Ureter (tissue), 1 donor: ENCODE measurements around the gene ACTL7A. TPM values are rescaled to one million over a fixed set of nuclear protein-coding genes. Genes with fewer than 3 reads are reported as not detected.
"Not testable (repeated sequence)": the region's sequence is repeated elsewhere in the genome, so short reads cannot be mapped to it uniquely, and the experiment has no call there.

Source experiments
- DNase-seq: peaks from one replicate; pipeline ENCODE4 v3.0.0-alpha.2; 2020; ENCODE audit warnings: low spot score
- total RNA-seq: library from RNA; stranded (reverse); gene quantifications from one replicate; pipeline ENCODE4 v1.2.4, GENCODE V29; 2023
- donor health status: DM: yes; HTN: yes; CAD: no.

ACTL7A gene
- not detected for total RNA-seq

DNA sequence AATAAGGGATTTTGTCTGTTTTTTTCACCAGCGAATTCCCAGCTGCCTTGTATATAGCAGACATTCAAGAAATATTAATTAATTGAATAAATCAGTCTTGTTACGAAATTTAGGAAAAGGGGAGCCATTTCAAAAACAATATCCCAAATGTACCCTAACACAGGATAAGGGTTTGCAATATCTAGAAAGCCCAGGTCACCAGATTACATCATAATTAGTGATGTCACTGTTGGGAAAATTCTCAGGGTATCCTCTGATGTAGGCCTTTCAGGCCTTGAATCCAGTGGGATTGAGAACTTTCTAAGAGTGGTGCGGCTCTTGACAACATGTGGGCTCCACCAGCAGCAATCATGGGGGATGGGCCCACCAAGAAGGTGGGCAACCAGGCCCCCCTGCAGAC is at the start of gene ACTL7A:
Gene ACTL7A (plus strand): TSS at position 270 of the 400 bp plus-strand sequence. CDS start 57 bp downstream, at position 327.
- no peak for DNase-seq

DNA sequence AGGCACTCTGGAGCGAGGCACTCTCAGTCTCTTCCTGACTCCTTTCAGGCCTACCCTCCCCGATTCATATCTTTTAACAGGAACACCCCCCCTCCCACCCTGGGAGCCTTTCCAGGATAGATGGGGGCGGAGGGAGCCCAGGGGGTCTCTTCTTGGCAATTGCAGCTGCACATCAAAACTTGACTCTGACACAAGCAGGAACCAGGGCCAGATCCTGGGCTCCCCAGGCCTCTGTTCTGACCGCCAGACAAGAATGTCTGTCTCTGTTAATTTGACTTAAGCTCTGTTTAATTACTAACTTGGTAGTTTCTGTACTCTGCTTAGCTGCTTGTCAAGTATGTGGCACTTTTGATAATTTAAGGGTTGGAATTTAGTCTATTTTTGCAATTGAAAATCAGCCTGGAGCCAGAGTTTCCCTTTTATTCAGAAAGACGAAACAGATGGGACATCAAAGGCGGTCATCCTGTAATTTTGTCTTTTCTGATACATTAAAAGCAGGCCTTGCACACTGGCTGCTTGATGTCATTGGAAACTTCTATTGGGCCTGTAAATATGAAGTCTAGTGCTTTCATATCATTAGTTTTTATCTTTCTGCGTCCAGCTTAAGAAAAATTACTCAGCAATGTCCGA is 49.6 kb upstream of the ACTL7A start:
- DNase-seq = no peak

- no peak for DNase-seq
Observed at GRCh38 chr9:108813951-108814601, 48.0 kb upstream of the ACTL7A start.

DNA sequence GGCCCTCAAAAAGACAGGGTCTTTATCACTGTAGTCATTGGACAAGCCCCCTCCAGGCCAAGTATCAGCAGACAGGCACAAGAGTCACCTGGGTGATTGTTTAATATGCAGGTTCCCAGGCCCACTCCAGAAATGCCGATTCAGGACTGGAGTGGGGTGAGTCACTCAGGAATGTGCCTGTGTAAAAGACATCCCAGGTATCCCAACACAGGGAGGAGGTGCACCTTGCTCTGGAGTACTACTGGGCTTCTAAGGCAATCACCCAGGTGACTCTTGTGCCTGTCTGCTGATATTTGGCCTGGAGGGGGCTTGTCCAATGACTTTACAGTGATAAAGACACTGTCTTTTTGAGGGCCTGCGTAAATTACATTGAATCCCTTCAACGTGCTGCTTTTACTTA is 46.9 kb upstream of the ACTL7A start:
- DNase-seq = no peak

GRCh38 chr9:108816037-108816436 is 46.0 kb upstream of the ACTL7A start:
- DNase-seq = no peak

DNA sequence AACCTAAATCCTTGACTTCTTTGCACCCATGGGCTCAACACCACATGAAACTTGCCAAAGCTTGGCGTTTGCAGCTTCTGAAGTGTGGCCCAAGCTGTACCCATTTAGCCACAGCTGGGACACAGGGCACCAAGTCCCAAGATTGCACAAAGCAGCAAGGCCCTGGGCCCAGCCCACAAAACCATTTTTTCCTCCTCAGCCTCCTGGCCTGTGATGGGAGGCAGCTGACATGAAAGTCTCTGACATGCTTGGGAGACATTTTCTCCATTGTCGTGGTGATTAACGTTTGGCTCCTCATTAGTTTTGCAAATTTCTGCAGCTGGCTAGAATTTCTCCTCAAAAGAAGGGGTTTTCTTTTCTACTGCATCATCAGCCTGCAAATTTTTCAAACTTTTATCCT is 38.2 kb upstream of the ACTL7A start:
- no peak for DNase-seq

- DNase-seq = no peak
Observed at GRCh38 chr9:108830272-108830671, 31.8 kb upstream of the ACTL7A start.

- no peak for DNase-seq
Observed at GRCh38 chr9:108831496-108832178, 30.4 kb upstream of the ACTL7A start.

GRCh38 chr9:108832179-108832500 is 29.9 kb upstream of the ACTL7A start:
- no peak for DNase-seq

GRCh38 chr9:108834959-108835665 is 27.0 kb upstream of the ACTL7A start:
- no peak for DNase-seq

GRCh38 chr9:108835831-108836230 is 26.2 kb upstream of the ACTL7A start:
- DNase-seq = no peak

DNA sequence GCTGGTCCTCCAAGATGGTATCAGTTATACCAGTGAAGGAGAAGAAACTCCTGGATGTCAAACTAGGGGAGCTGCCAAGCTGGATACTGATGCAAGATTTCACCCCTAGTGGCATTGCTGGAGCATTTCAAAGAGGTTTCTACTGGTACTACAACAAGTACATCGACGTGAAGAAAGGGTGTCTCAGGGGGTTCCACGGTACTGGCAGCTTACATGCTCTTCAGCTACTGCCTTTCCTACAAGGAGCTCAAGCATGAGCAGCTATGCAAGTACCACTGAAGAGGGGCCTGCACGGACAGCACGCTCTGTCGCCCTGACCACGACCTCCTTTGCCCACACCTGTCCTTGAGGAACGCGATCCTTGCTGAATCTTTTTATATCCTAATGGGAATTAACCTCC is 25.7 kb upstream of the ACTL7A start:
- no peak for DNase-seq

DNA sequence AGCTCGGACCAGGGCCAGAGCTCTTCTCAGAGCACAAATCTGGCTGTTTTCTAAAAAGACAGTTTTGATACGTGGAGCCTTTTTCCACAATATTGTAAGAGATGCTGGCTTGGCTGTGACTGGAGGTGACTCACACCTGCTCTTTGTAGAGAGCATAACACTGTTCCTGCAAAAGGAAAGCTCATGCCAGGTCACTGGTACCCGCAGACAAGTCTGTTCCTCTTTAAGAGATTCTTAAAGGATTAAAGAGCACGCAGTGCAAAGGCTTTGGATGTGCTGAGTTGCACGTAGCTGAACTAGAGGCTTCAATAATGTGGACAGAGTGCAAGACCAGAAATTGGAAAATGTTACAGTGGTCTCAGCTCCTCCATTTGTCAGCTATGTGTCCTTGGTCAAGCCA is 25.3 kb upstream of the ACTL7A start:
- no peak for DNase-seq

DNA sequence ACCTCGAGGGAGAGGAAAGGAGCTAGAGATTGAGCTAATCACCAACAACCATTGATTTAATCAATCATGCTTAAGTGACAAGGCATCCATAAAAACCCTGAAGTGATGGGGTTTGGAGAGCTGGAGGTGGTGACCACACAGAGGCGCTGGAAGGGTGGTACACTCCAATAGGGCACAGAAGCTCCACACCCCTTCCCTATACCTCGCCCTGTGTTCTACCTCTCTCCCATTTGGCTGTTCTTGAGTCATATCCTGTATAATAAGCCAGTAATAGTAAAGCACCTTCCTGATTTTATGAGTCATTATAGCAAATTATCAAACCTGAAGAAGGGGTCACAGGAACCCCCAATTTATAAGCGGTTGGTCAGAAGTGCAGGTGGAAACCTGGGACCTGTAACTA is 24.5 kb upstream of the ACTL7A start:
- no peak for DNase-seq

GRCh38 chr9:108838017-108838416 is 24.0 kb upstream of the ACTL7A start:
- no peak for DNase-seq

DNA sequence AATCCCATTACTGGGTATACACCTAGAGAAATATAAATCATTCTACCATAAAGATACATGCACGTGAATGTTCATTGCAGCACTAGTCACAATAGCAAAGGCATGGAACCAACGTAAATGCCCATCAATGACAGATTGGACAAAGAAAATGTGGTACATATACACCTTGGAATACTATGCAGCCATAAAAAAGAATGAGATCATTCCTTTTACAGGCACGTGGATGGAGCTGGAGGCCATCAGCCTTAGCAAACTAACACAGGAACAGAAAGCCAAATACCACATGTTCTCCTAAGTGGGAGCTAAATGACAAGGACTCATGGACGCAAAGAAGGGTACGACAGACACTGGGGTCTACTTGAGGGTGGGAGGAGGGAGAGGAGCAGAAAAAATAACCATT is 22.5 kb upstream of the ACTL7A start:
- not testable (repeated sequence) for DNase-seq

GRCh38 chr9:108842610-108843295 is 19.3 kb upstream of the ACTL7A start:
- no peak for DNase-seq

GRCh38 chr9:108844391-108844790 is 17.7 kb upstream of the ACTL7A start:
- no peak for DNase-seq

DNA sequence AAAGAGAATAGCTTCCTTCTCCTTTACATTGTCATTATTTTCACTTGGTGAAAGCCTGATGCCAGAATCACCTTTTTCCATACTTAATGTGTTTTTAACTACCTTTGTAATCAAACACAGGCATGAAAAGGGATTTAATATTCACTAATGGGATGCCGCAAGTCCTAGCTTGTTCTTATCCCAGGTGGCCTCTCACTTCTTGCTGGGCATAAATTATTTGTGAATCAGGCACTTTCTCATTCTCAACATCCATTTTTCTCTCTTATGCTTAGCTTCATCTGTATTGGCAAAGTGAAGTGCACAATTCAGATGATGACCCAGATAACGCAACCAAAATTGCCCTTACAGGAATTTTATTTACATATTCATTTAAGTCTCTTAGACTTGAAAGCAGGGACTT is 17.2 kb upstream of the ACTL7A start:
- no peak for DNase-seq

DNA sequence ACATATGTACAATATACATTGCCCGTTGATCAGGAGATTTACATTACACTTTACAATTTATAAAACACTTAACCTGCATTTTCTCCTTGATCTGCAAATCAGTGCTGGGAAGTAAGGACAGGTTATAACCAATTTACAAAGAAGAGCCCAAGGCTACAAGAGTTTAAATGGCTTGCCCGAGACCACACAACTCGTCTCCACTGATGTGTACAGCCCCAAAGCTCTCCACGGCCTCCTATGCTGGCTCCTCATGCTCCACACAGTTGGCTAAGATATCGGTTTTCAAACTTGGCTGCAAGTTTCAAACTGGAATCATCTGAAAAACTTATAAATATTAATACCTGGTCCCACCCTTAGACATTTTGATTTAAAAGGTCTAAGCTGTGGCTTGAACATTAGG is 16.6 kb upstream of the ACTL7A start:
- DNase-seq = no peak

GRCh38 chr9:108845947-108846346 is 16.1 kb upstream of the ACTL7A start:
- no peak for DNase-seq

GRCh38 chr9:108848296-108848695 is 13.8 kb upstream of the ACTL7A start:
- not testable (repeated sequence) for DNase-seq
